T-helper 1 cell (primary cell): ENCODE results near the gene RPS5.
"Not testable (repeated sequence)": the region's sequence is repeated elsewhere in the genome, so short reads cannot be mapped to it uniquely, and the experiment has no call there.

Experiments used
- DNase-seq, 5 donors: peaks; one replicate each; pipeline ENCODE4 v3.0.0-alpha.2; 2012 to 2020

The RPS5 gene

DNA sequence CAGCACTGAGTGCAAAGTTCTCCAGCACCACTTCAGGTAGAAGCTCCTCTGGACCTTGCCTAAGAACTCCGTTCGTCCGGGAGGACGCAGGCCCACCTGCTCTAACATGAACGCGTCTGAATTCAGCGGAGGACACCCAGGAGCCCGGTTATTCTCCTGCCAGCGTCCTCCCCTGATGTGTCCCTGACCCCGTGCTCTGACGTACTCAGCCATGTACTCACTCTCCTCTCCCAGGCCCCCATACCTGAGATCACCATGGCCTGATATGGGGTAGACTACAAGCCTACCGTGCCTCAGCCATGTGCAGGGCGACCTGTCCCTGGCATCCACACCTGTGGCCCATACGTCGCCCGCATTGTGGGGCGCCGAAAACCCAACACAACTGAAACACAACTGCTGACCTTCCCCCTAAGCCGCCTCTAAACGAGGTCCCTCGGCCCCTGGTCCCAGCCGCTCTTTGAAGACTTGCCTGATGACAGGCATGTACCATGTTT, 20.6 kb downstream of the RPS5 start:
- DNase-seq: no peak

DNA sequence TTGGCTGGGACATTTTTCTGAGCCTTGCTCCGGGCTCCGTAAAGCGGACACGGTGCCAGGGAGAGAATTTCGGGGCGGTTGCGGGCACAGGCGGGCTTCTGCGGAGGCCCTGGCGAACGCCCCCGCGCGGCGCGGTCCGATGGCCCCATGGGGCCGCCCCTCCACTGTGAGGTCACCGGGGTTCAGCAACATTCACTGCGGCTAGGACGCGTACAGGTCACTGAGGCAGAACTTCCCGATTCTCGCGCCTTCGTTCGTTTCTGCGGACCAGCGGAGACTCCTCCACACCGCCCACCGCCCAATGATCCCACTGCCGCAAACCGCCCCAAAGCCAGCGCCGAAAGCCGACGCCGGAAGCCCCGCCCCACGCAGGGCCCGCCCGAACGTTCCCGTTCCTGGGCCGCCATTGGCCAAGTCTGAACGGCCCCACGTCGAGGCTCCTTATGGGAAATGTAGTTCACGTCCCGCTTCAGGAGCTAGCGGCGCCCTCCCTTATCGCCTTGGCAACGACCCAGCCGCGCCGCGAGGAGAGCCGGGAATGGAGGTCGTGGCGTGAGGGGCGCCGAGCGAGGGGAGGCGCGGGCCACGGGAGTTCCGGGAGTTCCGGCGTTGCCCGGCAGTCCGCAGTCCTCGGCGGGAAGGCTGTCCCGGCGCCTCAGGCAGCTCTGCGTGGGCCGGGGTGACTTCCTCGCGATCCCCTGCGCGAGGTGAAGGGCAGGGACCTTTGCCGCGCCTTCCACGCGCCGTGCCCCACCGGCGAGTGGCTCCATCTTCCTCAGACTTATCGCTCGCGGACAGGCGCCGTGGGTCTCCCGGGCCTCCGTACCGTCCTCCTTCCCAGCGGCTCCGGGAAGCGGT, 21.3 kb downstream of the RPS5 start, which contains the start of gene ZNF584:
TSS of gene ZNF584 (plus strand) at position 498 of the 858 bp plus-strand sequence. CDS start 499 bp downstream, outside the sequence.
- DNase-seq: peak; percentile 87 to 93 (median 91)

DNA sequence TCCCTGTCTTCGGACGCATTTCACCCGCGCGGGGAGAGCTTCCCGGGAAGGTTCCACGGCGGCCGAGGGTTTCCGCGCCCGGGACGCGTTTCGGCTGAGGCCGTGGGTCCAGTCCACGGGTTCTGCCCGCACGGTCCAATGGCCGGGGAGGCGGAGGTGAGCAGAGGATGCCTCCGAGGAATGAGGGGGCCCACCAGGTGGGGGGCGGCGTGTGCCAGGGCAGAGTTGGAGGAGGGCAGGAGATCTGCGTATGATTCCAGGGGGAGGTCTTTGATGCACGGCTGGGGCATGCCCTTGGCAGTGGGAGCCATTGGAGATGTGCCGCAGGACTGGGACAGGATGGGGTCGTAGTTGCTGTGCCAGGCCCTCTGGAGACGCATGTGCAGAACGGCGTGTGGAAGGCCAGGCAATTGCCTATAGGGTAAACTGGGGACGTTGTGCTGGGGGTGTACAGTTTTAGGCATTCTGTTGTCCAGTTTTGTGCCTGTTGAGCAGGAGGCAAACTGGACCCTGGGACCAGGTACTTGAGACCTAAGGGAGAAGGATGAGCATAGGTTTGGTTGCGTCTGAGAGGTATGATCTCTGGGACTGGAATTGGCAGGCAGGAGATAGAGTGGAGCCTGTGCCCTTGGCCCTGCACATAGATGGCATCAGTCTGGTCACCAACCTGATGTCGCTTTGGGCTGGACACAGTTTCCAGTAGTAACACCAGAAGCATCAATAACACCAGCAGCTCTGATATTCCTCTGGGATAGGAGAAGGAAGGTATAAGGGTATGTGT, 22.1 kb downstream of the RPS5 start:
- peak in 1 of 5 donors; percentile 26 for DNase-seq

DNA sequence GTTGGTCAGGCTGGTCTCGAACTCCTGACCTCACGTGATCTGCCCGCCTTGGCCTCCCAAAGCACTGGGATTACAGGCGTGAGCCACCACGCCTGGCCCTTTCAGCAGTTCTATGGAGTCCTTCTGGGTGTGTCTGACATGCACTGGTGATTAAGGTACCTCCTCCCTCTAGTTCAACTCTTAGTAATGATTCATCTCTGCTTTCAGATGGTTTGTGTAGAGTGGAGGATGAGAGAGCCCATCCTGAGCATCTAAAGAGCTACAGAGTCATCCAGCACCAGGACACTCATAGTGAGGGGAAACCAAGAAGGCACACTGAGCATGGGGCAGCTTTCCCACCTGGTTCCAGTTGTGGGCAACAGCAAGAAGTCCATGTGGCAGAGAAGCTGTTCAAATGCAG, 29.5 kb downstream of the RPS5 start:
- no peak for DNase-seq

DNA sequence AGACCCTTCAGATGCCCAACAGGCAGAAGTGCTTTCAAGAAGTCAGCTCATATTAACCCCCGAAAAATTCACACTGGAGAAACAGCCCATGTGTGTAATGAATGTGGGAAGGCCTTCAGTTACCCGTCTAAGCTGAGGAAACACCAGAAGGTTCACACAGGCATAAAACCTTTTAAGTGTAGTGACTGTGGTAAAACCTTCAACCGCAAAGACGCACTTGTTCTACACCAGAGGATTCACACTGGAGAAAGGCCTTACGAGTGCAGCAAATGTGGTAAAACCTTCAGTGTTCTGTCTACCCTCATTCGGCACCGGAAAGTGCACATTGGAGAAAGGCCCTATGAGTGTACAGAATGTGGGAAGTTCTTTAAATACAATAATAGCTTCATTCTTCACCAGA, 30.0 kb downstream of the RPS5 start:
- DNase-seq: no peak

DNA sequence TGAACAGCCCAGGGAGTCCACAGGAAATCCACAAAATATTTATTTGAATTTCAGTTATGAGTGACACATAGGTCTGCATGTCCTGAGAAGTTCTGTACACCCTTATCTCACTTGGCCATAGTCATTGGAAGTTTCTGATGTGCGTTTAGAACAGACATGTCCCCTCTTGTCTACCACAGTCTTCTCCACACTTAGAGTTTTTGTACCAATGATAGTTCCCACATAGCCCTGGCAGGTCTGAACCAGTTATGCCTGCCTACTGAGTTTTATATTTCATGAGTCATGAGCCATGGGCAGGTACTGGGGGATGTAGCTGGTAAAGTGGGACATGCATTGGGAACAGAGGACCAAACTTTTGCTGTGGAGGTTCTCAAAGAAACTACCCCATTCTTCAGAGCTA, 41.5 kb downstream of the RPS5 start:
- no peak for DNase-seq

DNA sequence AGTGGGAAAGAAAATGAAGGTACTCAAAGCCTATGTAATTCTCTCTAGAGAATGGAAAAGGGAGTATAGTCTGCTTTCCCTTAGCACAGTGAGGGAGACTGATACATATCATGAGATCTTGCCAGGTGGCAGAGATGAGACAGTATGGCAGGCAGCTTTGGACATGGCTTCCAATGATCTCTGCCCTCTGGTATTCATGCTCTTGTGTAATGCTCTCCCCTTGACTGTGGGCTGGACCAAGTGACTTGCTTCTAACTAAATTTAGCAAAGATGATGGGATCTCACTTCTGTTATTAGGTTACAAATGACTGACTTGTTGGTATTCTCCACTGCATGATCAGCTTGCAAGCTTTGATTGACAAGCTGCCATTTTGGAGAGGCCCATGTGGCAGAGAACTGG, 42.7 kb downstream of the RPS5 start:
- no peak for DNase-seq

DNA sequence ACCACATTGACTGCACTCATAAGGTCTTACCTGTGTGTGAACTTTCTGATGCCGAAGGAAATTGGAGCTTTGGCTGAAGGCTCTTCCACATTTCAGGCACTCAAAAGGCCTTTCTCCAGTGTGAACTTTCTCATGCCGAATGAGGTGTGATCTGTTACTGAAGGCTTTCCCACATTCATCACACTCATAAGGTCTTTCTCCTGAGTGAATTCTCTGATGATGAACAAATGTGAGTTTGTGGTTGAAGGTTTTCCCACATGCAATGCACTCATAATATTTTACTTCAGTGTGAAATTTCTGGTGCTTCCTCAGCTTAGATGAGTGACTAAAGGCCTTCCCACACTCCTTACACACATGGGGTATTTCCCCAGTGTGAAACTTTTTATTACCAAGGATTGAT, 47.1 kb downstream of the RPS5 start:
- DNase-seq: no peak

DNA sequence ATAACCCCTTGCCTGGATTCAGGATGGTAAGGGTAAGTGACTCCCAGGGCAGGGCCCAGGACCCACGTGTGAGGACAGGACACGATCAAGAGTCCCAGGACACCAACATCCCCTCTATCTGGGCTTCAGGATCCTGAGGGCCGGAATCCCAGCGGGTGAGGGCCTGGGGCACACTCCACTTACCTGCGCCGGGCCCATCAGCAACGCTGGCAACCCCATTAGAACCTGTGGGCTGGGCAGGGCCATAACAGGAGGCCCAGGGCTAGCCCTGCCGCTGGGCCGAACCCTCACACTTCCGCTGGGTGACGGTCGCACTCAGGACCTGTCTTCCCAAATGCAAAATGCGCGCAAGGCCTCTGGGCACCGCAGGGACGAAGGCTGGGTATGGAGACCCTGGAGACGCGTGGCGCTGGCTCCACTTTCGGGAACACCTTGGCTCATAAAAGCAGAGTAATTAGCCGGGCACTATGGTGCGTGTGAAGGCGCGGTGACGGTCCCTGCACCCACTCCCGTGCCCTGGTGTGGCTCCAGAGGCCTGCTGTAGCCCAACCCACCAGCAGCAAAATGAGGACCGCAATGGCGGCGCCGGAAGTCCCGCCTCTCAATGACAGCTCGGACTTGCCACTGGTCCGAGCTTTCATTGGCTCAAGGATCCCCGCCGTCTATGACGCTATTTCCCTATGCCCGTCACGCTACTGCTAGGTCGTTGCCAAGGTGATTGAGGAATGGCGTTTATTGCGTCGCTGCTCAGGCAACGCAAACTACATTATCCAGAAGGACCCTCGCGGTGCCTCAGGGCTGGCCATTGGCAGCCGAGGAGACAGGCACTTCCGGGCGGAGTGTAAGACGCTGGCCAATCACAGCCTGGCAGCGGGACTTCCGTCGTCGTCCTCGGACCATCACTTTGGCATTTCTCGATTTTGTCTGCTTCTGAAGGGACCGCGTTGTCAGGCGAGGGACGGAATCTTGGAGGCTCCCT, 52.8 kb downstream of the RPS5 start, which contains the start of gene ZNF132:
TSS of gene ZNF132 (minus strand) at position 578 of the 979 bp plus-strand sequence. CDS start at position 246, 332 bp downstream.
- DNase-seq: peak; percentile 90 to 100 (median 94)

DNA sequence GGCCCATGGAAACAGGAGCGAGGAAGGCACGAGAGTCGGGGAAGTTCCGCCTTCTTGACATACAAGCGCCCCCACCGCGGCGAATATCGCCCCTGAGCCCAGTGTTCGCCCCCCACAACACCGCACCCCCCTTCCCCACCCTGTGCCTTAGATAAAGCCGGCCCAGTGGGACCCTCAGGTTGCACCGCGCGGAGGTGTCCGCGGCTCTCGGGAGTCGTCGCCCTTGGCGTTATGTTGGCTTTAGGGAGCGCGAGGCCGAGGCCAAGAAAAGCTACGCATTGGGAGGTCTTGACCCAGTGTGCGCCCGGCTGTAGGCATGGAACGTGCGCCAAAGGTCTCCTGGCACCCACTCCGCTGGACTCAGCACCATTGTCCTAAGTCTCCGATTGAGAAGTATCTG, 53.5 kb downstream of the RPS5 start:
- DNase-seq: no peak

DNA sequence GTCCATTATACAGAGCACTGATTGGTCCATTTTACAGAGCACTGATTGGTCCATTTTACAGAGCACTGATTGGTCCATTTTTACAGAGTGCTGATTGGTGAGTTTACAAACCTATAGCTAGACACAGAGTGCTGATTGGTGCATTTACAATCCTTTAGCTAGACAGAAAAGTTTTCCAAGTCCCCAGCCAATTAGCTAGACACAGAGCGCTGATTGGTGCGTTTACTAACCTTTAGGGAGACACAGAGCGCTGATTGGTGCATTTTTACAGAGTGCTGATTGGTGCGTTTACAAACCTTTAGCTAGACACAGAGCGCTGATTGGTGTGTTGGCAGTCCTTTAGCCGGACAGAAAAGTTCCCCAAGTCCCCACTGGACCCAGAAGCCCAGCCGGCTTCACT, 55.9 kb downstream of the RPS5 start:
- not testable (repeated sequence) for DNase-seq
